ENCODE data around the gene F2R. TPM values are rescaled to one million over a fixed set of nuclear protein-coding genes. Genes with fewer than 3 reads are reported as not detected.
A peak's percentile ranks its signal among the peaks of the same experiment; 100 is the strongest.

The F2R gene
- total and polyA plus RNA-seq, 10 donors, result 4.7 to 128 (median 70.8) TPM

- Histone ChIP-seq H3K36me3 (no peaks in the 10 kb centered on the region), H3K9me3 (no peaks in the 10 kb centered on the region), H3K4me3 (no peak overlapping the region), H3K27me3 (replicated peaks in 1 of 7) (no peaks in the 10 kb centered on the region), H3K4me1 (peaks cover 0 to 14% (median 2%) of the 10 kb centered on the region in 6 donors), H3K27ac (no peak overlapping the region)
- 90 to 95% (median 94%) methylated on average over 10 of the region's 10 CpGs for WGBS, 5 donors
- TF ChIP-seq CTCF (IDR thresholded peaks at IDR 0.05 in 8 of 11, conservative IDR thresholded peaks at IDR 0.05 in 3 of 11) (no peak), POLR2A (IDR thresholded peaks at IDR 0.05) (no peak), POLR2AphosphoS5 (IDR thresholded peaks at IDR 0.05) (no peak)
- DNase-seq, result no peak
- intact Hi-C loops (cut with DNase I; ENCODE audit: low total_unique reads), result no loop called here
Observed at GRCh38 chr5:76781775-76782174, 65.8 kb downstream of the F2R start.

- no peak for TF ChIP-seq POLR2AphosphoS5 (IDR thresholded peaks at IDR 0.05)
- no peak for TF ChIP-seq POLR2A (IDR thresholded peaks at IDR 0.05)
- TF ChIP-seq CTCF (IDR thresholded peaks at IDR 0.05 in 8 of 11, conservative IDR thresholded peaks at IDR 0.05 in 3 of 11), result no peak
- Histone ChIP-seq H3K27ac (peak overlapping the region in 5 of 8 donors; percentile 3 to 61 (median 20)), H3K9me3 (no peaks in the 10 kb centered on the region), H3K36me3 (no peaks in the 10 kb centered on the region), H3K4me1 (peaks cover 0 to 14% (median 2%) of the 10 kb centered on the region in 6 donors), H3K4me3 (no peak overlapping the region), H3K27me3 (replicated peaks in 1 of 7) (no peaks in the 10 kb centered on the region)
- DNase-seq, result no peak
- 66 to 82% (median 77%) methylated on average over 3 of the region's 3 CpGs for WGBS, 5 donors
- intact Hi-C loops (cut with DNase I; ENCODE audit: low total_unique reads), result no loop called here
Observed at GRCh38 chr5:76782444-76782843, 66.5 kb downstream of the F2R start.

Small RNA genes within 50 kb of the gene (small RNA-seq; reads per million reads assigned to genes)
- gene RF02154 (0 reads per million in 4 donors), gene RF02155 (0 reads per million in 4 donors)

Other genes with a start within 250 kb of the F2R start
- gene F2RL2, start 92.7 kb upstream of the F2R start, total RNA-seq, result 1 to 10 TPM in 1 of 7 donors, under 1 TPM in 5, not detected in 1; 0.11 to 1.5 (median 0.40) TPM
- under 1 TPM; 0.04 to 0.08 (median 0.06) TPM for gene F2RL2, start 92.7 kb upstream of the F2R start, polyA plus RNA-seq
- gene F2RL1, start 102.9 kb downstream of the F2R start, total RNA-seq, result 1 to 10 TPM; 4.0 to 9.5 (median 7.3) TPM
- under 1 TPM; 0.46 to 0.70 (median 0.48) TPM for gene F2RL1, start 102.9 kb downstream of the F2R start, polyA plus RNA-seq
- 10 to 100 TPM in 3 of 7 donors, 1 to 10 TPM in 4; 2.3 to 21.7 (median 9.7) TPM for gene S100Z, start 133.9 kb downstream of the F2R start, total RNA-seq
- 1 to 10 TPM; 2.2 to 2.7 (median 2.4) TPM for gene S100Z, start 133.9 kb downstream of the F2R start, polyA plus RNA-seq
- gene CRHBP, start 236.9 kb downstream of the F2R start, total RNA-seq, result 100 to 1,000 TPM in 3 of 7 donors, 10 to 100 TPM in 4; 21.5 to 147 (median 98.5) TPM
- gene CRHBP, start 236.9 kb downstream of the F2R start, polyA plus RNA-seq, result 10 to 100 TPM in 2 of 3 donors, 1 to 10 TPM in 1; 8.7 to 45.4 (median 17.2) TPM